Measurements from ENCODE around the gene YES1.
"Not testable (repeated sequence)": the region's sequence is repeated elsewhere in the genome, so short reads cannot be mapped to it uniquely, and the experiment has no call there.

Gene YES1

DNA sequence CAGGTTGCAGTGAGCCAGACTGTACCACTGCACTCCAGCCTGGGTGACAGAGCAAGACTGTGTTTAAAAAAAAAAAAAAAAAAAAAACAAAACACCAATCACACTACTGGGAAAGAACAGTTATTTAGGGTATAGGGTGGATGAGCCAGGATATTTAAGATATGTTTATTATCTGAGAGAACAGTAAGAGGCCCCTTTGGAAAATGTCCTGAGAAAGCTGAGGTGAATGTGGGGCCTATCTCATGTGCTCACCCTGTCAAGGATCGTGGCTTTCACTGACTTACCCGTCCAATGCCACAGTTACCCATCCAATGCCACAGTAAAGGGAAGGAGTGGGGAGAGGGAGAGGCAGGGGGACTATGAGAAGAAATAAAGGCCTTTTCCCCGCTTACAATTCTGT, 79.7 kb downstream of the YES1 start (continued):
- TF ChIP-seq SCRT1 (tag by site-specific recombination; IDR thresholded peaks at IDR 0.05; ENCODE audit: borderline replicate concordance) = no peak

GRCh38 chr18:731185-731584, 80.9 kb downstream of the YES1 start:
- no peak for TF ChIP-seq GLIS1 (tag by site-specific recombination; IDR thresholded peaks at IDR 0.05)
- TF ChIP-seq, protein P1, sequence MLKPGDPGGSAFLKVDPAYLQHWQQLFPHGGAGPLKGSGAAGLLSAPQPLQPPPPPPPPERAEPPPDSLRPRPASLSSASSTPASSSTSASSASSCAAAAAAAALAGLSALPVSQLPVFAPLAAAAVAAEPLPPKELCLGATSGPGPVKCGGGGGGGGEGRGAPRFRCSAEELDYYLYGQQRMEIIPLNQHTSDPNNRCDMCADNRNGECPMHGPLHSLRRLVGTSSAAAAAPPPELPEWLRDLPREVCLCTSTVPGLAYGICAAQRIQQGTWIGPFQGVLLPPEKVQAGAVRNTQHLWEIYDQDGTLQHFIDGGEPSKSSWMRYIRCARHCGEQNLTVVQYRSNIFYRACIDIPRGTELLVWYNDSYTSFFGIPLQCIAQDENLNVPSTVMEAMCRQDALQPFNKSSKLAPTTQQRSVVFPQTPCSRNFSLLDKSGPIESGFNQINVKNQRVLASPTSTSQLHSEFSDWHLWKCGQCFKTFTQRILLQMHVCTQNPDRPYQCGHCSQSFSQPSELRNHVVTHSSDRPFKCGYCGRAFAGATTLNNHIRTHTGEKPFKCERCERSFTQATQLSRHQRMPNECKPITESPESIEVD (tag by site-specific recombination; IDR thresholded peaks at IDR 0.05) = 0 out of 2 replicates have a peak, but pooled peaks have one; percentile 7

GRCh38 chr18:730692-731091, 81.3 kb downstream of the YES1 start:
- CTCF ChIA-PET = interaction anchor here (1.2 to 2.5 kb wide), 3 partner anchors 18 to 109 kb away, joined by 5 to 8 read pairs (median 6); partner anchors contain the start of gene ENOSF1
- no peak overlapping the region for H3K27ac ChIP-seq (ENCODE audit: extremely low read depth, low read depth, low read length)
- peaks cover 17 to 31% of the 10 kb centered on the region in 2 experiments for H3K36me3 ChIP-seq (ENCODE audit: control insufficient read depth in 2 of 2, insufficient read depth in 1 of 2, low read length in 2 of 2)
- no peak overlapping the region for H3K4me3 ChIP-seq (ENCODE audit: low read depth, low read length)
- H3K4me1 ChIP-seq (ENCODE audit: control insufficient read depth, insufficient read depth, low read length) = no peaks in the 10 kb centered on the region
- no peak for TF ChIP-seq ZNF2 (tag by site-specific recombination; IDR thresholded peaks at IDR 0.05)
- no peak for TF ChIP-seq GLIS2 (tag by site-specific recombination; IDR thresholded peaks at IDR 0.05)
- TF ChIP-seq ZNF121 (tag by site-specific recombination; IDR thresholded peaks at IDR 0.05) = no peak
- TF ChIP-seq ZNF449 (tag by site-specific recombination; IDR thresholded peaks at IDR 0.05) = no peak
- no peak for TF ChIP-seq ZNF791 (tag by site-specific recombination; IDR thresholded peaks at IDR 0.05)
- TF ChIP-seq ZSCAN23 (tag by site-specific recombination; IDR thresholded peaks at IDR 0.05) = no peak
- TF ChIP-seq, protein P2, sequence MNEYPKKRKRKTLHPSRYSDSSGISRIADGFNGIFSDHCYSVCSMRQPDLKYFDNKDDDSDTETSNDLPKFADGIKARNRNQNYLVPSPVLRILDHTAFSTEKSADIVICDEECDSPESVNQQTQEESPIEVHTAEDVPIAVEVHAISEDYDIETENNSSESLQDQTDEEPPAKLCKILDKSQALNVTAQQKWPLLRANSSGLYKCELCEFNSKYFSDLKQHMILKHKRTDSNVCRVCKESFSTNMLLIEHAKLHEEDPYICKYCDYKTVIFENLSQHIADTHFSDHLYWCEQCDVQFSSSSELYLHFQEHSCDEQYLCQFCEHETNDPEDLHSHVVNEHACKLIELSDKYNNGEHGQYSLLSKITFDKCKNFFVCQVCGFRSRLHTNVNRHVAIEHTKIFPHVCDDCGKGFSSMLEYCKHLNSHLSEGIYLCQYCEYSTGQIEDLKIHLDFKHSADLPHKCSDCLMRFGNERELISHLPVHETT (tag by site-specific recombination; IDR thresholded peaks at IDR 0.05) = no peak
- TF ChIP-seq ZNF776 (tag by site-specific recombination; IDR thresholded peaks at IDR 0.05; ENCODE audit: borderline replicate concordance) = no peak
- H3K9me3 ChIP-seq (ENCODE audit: control insufficient read depth, insufficient read depth, low read depth, low read length) = no peaks in the 10 kb centered on the region
- POLR2A ChIA-PET = no interaction called here

More at GRCh38 chr18:731185-731584, 80.9 kb downstream of the YES1 start:
- CTCF ChIA-PET = interaction anchor here (1.0 to 2.5 kb wide), 4 partner anchors 9 to 108 kb away, joined by 4 to 8 read pairs (median 6); partner anchors contain the start of gene ENOSF1
- Histone ChIP-seq H3K4me1 (ENCODE audit: control insufficient read depth, insufficient read depth, low read length) (no peaks in the 10 kb centered on the region), H3K27ac (ENCODE audit: extremely low read depth, low read depth, low read length) (no peak overlapping the region), H3K36me3 (ENCODE audit: control insufficient read depth in 2 of 2, insufficient read depth in 1 of 2, low read length in 2 of 2) (peaks cover 22 to 34% of the 10 kb centered on the region in 2 experiments), H3K4me3 (ENCODE audit: low read depth, low read length) (no peak overlapping the region), H3K9me3 (ENCODE audit: control insufficient read depth, insufficient read depth, low read depth, low read length) (no peaks in the 10 kb centered on the region)
- POLR2A ChIA-PET = interaction anchor here (0.6 kb wide), 1 partner anchor 575 kb away, joined by 6 read pairs; no protein-coding TSS in a partner anchor

GRCh38 chr18:730120-730519, 81.9 kb downstream of the YES1 start:
- peaks cover 14 to 25% of the 10 kb centered on the region in 2 experiments for H3K36me3 ChIP-seq (ENCODE audit: control insufficient read depth in 2 of 2, insufficient read depth in 1 of 2, low read length in 2 of 2)
- H3K27ac ChIP-seq (ENCODE audit: extremely low read depth, low read depth, low read length); H3K4me3 ChIP-seq (ENCODE audit: low read depth, low read length); H3K9me3 ChIP-seq (ENCODE audit: control insufficient read depth, insufficient read depth, low read depth, low read length); POLR2A ChIA-PET; H3K4me1 ChIP-seq (ENCODE audit: control insufficient read depth, insufficient read depth, low read length): not testable (repeated sequence)
- CTCF ChIA-PET = interaction anchor here (0.6 kb wide), 1 partner anchor 34 kb away, joined by 3 read pairs; no protein-coding TSS in a partner anchor

GRCh38 chr18:725646-726045, 86.4 kb downstream of the YES1 start:
- POLR2A ChIA-PET = no interaction called here
- Histone ChIP-seq H3K4me3 (ENCODE audit: low read depth, low read length) (no peak overlapping the region), H3K36me3 (ENCODE audit: control insufficient read depth in 2 of 2, insufficient read depth in 1 of 2, low read length in 2 of 2) (peaks cover 3 to 6% of the 10 kb centered on the region in 2 experiments), H3K27ac (ENCODE audit: extremely low read depth, low read depth, low read length) (no peak overlapping the region), H3K4me1 (ENCODE audit: control insufficient read depth, insufficient read depth, low read length) (no peaks in the 10 kb centered on the region), H3K9me3 (ENCODE audit: control insufficient read depth, insufficient read depth, low read depth, low read length) (no peaks in the 10 kb centered on the region)
- CTCF ChIA-PET = interaction anchor here (0.6 to 0.7 kb wide), 2 partner anchors 13 to 73 kb away, joined by 3 read pairs; no protein-coding TSS in a partner anchor
- TF ChIP-seq, protein P3, sequence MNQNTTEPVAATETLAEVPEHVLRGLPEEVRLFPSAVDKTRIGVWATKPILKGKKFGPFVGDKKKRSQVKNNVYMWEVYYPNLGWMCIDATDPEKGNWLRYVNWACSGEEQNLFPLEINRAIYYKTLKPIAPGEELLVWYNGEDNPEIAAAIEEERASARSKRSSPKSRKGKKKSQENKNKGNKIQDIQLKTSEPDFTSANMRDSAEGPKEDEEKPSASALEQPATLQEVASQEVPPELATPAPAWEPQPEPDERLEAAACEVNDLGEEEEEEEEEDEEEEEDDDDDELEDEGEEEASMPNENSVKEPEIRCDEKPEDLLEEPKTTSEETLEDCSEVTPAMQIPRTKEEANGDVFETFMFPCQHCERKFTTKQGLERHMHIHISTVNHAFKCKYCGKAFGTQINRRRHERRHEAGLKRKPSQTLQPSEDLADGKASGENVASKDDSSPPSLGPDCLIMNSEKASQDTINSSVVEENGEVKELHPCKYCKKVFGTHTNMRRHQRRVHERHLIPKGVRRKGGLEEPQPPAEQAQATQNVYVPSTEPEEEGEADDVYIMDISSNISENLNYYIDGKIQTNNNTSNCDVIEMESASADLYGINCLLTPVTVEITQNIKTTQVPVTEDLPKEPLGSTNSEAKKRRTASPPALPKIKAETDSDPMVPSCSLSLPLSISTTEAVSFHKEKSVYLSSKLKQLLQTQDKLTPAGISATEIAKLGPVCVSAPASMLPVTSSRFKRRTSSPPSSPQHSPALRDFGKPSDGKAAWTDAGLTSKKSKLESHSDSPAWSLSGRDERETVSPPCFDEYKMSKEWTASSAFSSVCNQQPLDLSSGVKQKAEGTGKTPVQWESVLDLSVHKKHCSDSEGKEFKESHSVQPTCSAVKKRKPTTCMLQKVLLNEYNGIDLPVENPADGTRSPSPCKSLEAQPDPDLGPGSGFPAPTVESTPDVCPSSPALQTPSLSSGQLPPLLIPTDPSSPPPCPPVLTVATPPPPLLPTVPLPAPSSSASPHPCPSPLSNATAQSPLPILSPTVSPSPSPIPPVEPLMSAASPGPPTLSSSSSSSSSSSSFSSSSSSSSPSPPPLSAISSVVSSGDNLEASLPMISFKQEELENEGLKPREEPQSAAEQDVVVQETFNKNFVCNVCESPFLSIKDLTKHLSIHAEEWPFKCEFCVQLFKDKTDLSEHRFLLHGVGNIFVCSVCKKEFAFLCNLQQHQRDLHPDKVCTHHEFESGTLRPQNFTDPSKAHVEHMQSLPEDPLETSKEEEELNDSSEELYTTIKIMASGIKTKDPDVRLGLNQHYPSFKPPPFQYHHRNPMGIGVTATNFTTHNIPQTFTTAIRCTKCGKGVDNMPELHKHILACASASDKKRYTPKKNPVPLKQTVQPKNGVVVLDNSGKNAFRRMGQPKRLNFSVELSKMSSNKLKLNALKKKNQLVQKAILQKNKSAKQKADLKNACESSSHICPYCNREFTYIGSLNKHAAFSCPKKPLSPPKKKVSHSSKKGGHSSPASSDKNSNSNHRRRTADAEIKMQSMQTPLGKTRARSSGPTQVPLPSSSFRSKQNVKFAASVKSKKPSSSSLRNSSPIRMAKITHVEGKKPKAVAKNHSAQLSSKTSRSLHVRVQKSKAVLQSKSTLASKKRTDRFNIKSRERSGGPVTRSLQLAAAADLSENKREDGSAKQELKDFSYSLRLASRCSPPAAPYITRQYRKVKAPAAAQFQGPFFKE (tag by site-specific recombination; IDR thresholded peaks at IDR 0.05; ENCODE audit: borderline replicate concordance) = no peak
- TF ChIP-seq ZNF660 (tag by site-specific recombination; IDR thresholded peaks at IDR 0.05) = no peak
- TF ChIP-seq YY2 (tag by site-specific recombination; IDR thresholded peaks at IDR 0.05) = no peak
- no peak for TF ChIP-seq ZNF623 (tag by site-specific recombination; IDR thresholded peaks at IDR 0.05)
- TF ChIP-seq ZNF311 (tag by site-specific recombination; IDR thresholded peaks at IDR 0.05; ENCODE audit: borderline replicate concordance) = no peak
